ENCODE measurements around the gene PIGC.

GRCh38 chr1:172447641-172448040, 3.8 kb upstream of the PIGC start:
- no peak for TF ChIP-seq CTCF (IDR thresholded peaks at IDR 0.05; ENCODE audit: low read depth, low read length)
- TF ChIP-seq POLR2A (IDR thresholded peaks at IDR 0.05; ENCODE audit: extremely low read depth, insufficient read length): no peak
- no peak for TF ChIP-seq MYC (IDR thresholded peaks at IDR 0.05; ENCODE audit: low read depth, low read length)

Data from NB4 (cell line).